ENCODE measurements around the gene SPATA31C1. TPM values are rescaled to one million over a fixed set of nuclear protein-coding genes. Genes with fewer than 3 reads are reported as not detected.

The SPATA31C1 gene
- total and polyA plus RNA-seq, 2 of the 8 experiments (the other 6 are each of a cell fraction or from before 2014, with no cell fraction given) = 0.15 TPM; not detected in 1

DNA sequence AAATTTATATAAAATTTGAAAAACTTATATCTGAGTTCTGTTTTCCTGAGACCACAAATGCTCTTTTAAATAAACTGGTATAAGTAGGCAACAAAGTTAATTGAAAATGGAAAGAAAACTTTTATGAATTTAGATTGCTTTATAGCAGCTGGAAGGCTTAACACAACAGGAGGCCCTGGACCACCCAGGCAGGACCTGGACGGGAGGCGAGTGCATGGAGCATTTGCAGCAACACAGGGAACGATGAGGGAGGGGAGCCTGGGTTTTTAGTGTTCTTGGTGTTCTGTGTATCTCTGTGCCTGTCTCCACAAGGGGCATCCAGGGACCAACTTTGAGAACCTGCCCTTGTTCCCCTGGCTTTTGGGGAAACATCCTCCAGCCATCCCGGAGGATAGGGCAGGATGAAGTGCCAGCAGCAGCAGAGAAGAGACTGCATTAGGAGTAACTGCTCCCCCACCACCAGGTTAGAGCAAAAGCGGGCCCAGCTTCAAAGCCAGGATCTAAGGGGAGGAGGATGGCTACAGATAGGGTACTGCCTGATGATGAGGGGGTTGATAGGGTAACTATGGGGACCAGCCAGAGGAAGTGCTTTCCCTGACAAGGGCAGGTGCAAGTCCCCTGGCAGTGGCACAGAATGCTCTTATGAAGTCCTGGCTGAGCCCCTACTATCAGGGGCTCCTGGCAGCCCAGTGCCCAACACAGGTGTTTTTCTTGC, 41.8 kb upstream of the SPATA31C1 start:
- peak overlapping the region; percentile 19; the same call in 1 of the 2 replicates for H2AK5ac ChIP-seq (ENCODE audit: low read depth, low read length)
- H3K27me3 ChIP-seq (replicated peaks in 1 of 4; ENCODE audit: control insufficient read depth in 3 of 4, extremely low read depth in 1 of 4, insufficient read depth in 3 of 4, low read length in 3 of 4) = no peaks in the 10 kb centered on the region; a peak in 1 of 7 replicates
- H2BK12ac ChIP-seq (ENCODE audit: low read depth, low read length) = 0 out of 2 replicates have a peak overlapping the region, but pooled peaks have one; percentile 27
- H2BK5ac ChIP-seq (ENCODE audit: low read depth, low read length) = no peak overlapping the region
- H3K23ac ChIP-seq (ENCODE audit: insufficient read length) = no peak overlapping the region
- no peak overlapping the region for H3K9ac ChIP-seq (replicated peaks in 1 of 4; ENCODE audit: extremely low read depth in 1 of 4, low read depth in 3 of 4, low read length in 3 of 4)
- H2BK15ac ChIP-seq (ENCODE audit: low read length) = no peak overlapping the region
- no peak overlapping the region; the same call in 1 of the 2 replicates for H3K18ac ChIP-seq (ENCODE audit: extremely low read depth, low read length)
- no peaks in the 10 kb centered on the region for H3K36me3 ChIP-seq (ENCODE audit: control insufficient read depth in 2 of 4, insufficient read depth in 4 of 4, low read length in 3 of 4)
- FAIRE-seq = no peak
- no peak overlapping the region for H4K5ac ChIP-seq (ENCODE audit: insufficient read length, low read depth, low read length)
- no peaks in the 10 kb centered on the region; the same call in 1 of the 2 replicates for H3K23me2 ChIP-seq (ENCODE audit: low read depth, low read length)
- no peak overlapping the region; the same call in 1 of the 2 replicates for H2BK20ac ChIP-seq (ENCODE audit: low read length)
- H4K8ac ChIP-seq (ENCODE audit: extremely low read depth, insufficient read depth, low read length) = no peak overlapping the region
- ChIA-PET POLR2A (ENCODE audit: partially characterized antibody) (no interaction called here), CTCF (ENCODE audit: partially characterized antibody) (interaction anchor here (1.0 to 4.4 kb wide), 4 partner anchors 8 to 166 kb away, joined by 3 to 30 read pairs (median 5); partner anchors contain the start of gene SPATA31E1)
- peak in 1 of 2 experiments; percentile 43 for DNase-seq (ENCODE audit: low read depth in 1 of 2, low spot score in 2 of 2)
- H3K4me2 ChIP-seq (ENCODE audit: insufficient read depth in 1 of 2, low read depth in 2 of 2, low read length in 2 of 2) = no peak overlapping the region
- H2BK120ac ChIP-seq (replicated peaks; ENCODE audit: low read depth, low read length) = no peak overlapping the region
- no peak overlapping the region for H3K56ac ChIP-seq (replicated peaks; ENCODE audit: insufficient read length, low read depth, low read length)
- no peaks in the 10 kb centered on the region for H3K79me1 ChIP-seq (ENCODE audit: low read depth, low read length)
- no peaks in the 10 kb centered on the region; a peak in 1 of 4 replicates for H3K9me3 ChIP-seq (ENCODE audit: insufficient read depth in 2 of 2, low read depth in 1 of 2, low read length in 1 of 2)
- H2AFZ ChIP-seq (ENCODE audit: low read length) = no peak overlapping the region
- no peaks in the 10 kb centered on the region for H3K79me2 ChIP-seq (ENCODE audit: control insufficient read depth in 1 of 2, insufficient read depth in 2 of 2, low read length in 2 of 2)
- H3K4ac ChIP-seq (replicated peaks; ENCODE audit: insufficient read length, low read depth, low read length) = no peak overlapping the region
- H3K27ac ChIP-seq (ENCODE audit: low read depth, low read length) = no peak overlapping the region
- 67% methylated on average over 5 of the region's 5 CpGs; no CpG with 5 or more reads in 1 of the 2 experiments for WGBS, 2 experiments (ENCODE audit: extremely low coverage in 1 of 2, insufficient coverage in 1 of 2, insufficient read length in 1 of 2, insufficient replicate concordance in 2 of 2, low coverage in 1 of 2, low lambda C conversion rate in 2 of 2, missing lambda C conversion rate in 1 of 2)
- H4K20me1 ChIP-seq (replicated peaks in 1 of 2; ENCODE audit: control insufficient read depth in 1 of 2, insufficient read depth in 2 of 2, low read length in 2 of 2) = no peaks in the 10 kb centered on the region
- no peak overlapping the region for H3K4me3 ChIP-seq (ENCODE audit: extremely low read depth in 1 of 4, insufficient read depth in 2 of 4, low read depth in 3 of 4, low read length in 4 of 4)
- H3K4me1 ChIP-seq (replicated peaks in 1 of 4; ENCODE audit: control insufficient read depth in 3 of 4, insufficient read depth in 4 of 4, low read length in 3 of 4) = peaks cover 0 to 3% (median under 1%) of the 10 kb centered on the region in 4 experiments; a peak in 2 of 7 replicates
- H4K91ac ChIP-seq (replicated peaks; ENCODE audit: insufficient read length, low read length) = no peak overlapping the region
- H3K14ac ChIP-seq (ENCODE audit: insufficient read length) = no peak overlapping the region
- TF ChIP-seq SRF (IDR thresholded peaks at IDR 0.05; ENCODE audit: low read depth, low read length) (no peak), NRF1 (IDR thresholded peaks at IDR 0.05; ENCODE audit: low read depth, low read length) (no peak), CBX5 (IDR thresholded peaks at IDR 0.05; ENCODE audit: low read depth, low read length) (no peak), JUN (IDR thresholded peaks at IDR 0.05; ENCODE audit: low read depth, low read length) (no peak)
- TF ChIP-seq, protein P1, sequence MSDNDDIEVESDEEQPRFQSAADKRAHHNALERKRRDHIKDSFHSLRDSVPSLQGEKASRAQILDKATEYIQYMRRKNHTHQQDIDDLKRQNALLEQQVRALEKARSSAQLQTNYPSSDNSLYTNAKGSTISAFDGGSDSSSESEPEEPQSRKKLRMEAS (IDR thresholded peaks at IDR 0.05) = no peak
